ENCODE data around the gene LTBP3.

LTBP3 gene

DNA sequence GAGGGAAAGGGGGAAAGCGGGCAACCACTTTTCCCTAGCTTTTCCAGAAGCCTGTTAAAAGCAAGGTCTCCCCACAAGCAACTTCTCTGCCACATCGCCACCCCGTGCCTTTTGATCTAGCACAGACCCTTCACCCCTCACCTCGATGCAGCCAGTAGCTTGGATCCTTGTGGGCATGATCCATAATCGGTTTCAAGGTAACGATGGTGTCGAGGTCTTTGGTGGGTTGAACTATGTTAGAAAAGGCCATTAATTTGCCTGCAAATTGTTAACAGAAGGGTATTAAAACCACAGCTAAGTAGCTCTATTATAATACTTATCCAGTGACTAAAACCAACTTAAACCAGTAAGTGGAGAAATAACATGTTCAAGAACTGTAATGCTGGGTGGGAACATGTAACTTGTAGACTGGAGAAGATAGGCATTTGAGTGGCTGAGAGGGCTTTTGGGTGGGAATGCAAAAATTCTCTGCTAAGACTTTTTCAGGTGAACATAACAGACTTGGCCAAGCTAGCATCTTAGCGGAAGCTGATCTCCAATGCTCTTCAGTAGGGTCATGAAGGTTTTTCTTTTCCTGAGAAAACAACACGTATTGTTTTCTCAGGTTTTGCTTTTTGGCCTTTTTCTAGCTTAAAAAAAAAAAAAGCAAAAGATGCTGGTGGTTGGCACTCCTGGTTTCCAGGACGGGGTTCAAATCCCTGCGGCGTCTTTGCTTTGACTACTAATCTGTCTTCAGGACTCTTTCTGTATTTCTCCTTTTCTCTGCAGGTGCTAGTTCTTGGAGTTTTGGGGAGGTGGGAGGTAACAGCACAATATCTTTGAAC lies 52.5 kb downstream of the LTBP3 start:
- peak; percentile 72 for DNase-seq

DNA sequence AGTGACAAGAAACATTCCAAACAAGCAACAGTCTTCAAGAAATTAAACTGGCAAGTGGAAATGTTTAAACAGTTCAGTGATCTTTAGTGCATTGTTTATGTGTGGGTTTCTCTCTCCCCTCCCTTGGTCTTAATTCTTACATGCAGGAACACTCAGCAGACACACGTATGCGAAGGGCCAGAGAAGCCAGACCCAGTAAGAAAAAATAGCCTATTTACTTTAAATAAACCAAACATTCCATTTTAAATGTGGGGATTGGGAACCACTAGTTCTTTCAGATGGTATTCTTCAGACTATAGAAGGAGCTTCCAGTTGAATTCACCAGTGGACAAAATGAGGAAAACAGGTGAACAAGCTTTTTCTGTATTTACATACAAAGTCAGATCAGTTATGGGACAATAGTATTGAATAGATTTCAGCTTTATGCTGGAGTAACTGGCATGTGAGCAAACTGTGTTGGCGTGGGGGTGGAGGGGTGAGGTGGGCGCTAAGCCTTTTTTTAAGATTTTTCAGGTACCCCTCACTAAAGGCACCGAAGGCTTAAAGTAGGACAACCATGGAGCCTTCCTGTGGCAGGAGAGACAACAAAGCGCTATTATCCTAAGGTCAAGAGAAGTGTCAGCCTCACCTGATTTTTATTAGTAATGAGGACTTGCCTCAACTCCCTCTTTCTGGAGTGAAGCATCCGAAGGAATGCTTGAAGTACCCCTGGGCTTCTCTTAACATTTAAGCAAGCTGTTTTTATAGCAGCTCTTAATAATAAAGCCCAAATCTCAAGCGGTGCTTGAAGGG lies 53.3 kb downstream of the LTBP3 start:
- DNase-seq: no peak

DNA sequence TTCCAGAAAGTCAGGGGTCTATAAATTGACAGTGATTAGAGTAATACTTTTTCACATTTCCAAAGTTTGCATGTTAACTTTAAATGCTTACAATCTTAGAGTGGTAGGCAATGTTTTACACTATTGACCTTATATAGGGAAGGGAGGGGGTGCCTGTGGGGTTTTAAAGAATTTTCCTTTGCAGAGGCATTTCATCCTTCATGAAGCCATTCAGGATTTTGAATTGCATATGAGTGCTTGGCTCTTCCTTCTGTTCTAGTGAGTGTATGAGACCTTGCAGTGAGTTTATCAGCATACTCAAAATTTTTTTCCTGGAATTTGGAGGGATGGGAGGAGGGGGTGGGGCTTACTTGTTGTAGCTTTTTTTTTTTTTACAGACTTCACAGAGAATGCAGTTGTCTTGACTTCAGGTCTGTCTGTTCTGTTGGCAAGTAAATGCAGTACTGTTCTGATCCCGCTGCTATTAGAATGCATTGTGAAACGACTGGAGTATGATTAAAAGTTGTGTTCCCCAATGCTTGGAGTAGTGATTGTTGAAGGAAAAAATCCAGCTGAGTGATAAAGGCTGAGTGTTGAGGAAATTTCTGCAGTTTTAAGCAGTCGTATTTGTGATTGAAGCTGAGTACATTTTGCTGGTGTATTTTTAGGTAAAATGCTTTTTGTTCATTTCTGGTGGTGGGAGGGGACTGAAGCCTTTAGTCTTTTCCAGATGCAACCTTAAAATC lies 54.0 kb downstream of the LTBP3 start:
- no peak for DNase-seq

DNA sequence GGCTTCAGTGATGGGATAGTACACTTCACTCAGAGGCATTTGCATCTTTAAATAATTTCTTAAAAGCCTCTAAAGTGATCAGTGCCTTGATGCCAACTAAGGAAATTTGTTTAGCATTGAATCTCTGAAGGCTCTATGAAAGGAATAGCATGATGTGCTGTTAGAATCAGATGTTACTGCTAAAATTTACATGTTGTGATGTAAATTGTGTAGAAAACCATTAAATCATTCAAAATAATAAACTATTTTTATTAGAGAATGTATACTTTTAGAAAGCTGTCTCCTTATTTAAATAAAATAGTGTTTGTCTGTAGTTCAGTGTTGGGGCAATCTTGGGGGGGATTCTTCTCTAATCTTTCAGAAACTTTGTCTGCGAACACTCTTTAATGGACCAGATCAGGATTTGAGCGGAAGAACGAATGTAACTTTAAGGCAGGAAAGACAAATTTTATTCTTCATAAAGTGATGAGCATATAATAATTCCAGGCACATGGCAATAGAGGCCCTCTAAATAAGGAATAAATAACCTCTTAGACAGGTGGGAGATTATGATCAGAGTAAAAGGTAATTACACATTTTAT lies 54.7 kb downstream of the LTBP3 start:
- DNase-seq: no peak

DNA sequence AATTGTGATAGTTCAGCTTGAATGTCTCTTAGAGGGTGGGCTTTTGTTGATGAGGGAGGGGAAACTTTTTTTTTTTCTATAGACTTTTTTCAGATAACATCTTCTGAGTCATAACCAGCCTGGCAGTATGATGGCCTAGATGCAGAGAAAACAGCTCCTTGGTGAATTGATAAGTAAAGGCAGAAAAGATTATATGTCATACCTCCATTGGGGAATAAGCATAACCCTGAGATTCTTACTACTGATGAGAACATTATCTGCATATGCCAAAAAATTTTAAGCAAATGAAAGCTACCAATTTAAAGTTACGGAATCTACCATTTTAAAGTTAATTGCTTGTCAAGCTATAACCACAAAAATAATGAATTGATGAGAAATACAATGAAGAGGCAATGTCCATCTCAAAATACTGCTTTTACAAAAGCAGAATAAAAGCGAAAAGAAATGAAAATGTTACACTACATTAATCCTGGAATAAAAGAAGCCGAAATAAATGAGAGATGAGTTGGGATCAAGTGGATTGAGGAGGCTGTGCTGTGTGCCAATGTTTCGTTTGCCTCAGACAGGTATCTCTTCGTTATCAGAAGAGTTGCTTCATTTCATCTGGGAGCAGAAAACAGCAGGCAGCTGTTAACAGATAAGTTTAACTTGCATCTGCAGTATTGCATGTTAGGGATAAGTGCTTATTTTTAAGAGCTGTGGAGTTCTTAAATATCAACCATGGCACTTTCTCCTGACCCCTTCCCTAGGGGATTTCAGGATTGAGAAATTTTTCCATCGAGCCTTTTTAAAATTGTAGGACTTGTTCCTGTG lies 55.4 kb downstream of the LTBP3 start:
- DNase-seq: peak; percentile 61

DNA sequence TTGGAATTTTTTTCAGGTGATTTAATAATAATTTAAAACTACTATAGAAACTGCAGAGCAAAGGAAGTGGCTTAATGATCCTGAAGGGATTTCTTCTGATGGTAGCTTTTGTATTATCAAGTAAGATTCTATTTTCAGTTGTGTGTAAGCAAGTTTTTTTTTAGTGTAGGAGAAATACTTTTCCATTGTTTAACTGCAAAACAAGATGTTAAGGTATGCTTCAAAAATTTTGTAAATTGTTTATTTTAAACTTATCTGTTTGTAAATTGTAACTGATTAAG lies 55.9 kb downstream of the LTBP3 start:
- no peak for DNase-seq

DNA sequence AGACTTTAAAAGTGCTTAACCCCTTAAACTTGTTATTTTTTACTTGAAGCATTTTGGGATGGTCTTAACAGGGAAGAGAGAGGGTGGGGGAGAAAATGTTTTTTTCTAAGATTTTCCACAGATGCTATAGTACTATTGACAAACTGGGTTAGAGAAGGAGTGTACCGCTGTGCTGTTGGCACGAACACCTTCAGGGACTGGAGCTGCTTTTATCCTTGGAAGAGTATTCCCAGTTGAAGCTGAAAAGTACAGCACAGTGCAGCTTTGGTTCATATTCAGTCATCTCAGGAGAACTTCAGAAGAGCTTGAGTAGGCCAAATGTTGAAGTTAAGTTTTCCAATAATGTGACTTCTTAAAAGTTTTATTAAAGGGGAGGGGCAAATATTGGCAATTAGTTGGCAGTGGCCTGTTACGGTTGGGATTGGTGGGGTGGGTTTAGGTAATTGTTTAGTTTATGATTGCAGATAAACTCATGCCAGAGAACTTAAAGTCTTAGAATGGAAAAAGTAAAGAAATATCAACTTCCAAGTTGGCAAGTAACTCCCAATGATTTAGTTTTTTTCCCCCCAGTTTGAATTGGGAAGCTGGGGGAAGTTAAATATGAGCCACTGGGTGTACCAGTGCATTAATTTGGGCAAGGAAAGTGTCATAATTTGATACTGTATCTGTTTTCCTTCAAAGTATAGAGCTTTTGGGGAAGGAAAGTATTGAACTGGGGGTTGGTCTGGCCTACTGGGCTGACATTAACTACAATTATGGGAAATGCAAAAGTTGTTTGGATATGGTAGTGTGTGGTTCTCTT lies 56.5 kb downstream of the LTBP3 start:
- DNase-seq: peak; percentile 58

DNA sequence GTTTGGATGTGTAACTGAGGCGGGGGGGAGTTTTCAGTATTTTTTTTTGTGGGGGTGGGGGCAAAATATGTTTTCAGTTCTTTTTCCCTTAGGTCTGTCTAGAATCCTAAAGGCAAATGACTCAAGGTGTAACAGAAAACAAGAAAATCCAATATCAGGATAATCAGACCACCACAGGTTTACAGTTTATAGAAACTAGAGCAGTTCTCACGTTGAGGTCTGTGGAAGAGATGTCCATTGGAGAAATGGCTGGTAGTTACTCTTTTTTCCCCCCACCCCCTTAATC lies 57.0 kb downstream of the LTBP3 start:
- no peak for DNase-seq

DNA sequence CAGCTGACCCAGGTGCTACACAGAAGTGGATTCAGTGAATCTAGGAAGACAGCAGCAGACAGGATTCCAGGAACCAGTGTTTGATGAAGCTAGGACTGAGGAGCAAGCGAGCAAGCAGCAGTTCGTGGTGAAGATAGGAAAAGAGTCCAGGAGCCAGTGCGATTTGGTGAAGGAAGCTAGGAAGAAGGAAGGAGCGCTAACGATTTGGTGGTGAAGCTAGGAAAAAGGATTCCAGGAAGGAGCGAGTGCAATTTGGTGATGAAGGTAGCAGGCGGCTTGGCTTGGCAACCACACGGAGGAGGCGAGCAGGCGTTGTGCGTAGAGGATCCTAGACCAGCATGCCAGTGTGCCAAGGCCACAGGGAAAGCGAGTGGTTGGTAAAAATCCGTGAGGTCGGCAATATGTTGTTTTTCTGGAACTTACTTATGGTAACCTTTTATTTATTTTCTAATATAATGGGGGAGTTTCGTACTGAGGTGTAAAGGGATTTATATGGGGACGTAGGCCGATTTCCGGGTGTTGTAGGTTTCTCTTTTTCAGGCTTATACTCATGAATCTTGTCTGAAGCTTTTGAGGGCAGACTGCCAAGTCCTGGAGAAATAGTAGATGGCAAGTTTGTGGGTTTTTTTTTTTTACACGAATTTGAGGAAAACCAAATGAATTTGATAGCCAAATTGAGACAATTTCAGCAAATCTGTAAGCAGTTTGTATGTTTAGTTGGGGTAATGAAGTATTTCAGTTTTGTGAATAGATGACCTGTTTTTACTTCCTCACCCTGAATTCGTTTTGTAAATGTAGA lies 57.6 kb downstream of the LTBP3 start:
- DNase-seq: peak; percentile 77

DNA sequence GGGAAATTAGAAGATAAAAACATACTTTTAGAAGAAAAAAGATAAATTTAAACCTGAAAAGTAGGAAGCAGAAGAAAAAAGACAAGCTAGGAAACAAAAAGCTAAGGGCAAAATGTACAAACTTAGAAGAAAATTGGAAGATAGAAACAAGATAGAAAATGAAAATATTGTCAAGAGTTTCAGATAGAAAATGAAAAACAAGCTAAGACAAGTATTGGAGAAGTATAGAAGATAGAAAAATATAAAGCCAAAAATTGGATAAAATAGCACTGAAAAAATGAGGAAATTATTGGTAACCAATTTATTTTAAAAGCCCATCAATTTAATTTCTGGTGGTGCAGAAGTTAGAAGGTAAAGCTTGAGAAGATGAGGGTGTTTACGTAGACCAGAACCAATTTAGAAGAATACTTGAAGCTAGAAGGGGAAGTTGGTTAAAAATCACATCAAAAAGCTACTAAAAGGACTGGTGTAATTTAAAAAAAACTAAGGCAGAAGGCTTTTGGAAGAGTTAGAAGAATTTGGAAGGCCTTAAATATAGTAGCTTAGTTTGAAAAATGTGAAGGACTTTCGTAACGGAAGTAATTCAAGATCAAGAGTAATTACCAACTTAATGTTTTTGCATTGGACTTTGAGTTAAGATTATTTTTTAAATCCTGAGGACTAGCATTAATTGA lies 58.3 kb downstream of the LTBP3 start:
- no peak for DNase-seq

DNA sequence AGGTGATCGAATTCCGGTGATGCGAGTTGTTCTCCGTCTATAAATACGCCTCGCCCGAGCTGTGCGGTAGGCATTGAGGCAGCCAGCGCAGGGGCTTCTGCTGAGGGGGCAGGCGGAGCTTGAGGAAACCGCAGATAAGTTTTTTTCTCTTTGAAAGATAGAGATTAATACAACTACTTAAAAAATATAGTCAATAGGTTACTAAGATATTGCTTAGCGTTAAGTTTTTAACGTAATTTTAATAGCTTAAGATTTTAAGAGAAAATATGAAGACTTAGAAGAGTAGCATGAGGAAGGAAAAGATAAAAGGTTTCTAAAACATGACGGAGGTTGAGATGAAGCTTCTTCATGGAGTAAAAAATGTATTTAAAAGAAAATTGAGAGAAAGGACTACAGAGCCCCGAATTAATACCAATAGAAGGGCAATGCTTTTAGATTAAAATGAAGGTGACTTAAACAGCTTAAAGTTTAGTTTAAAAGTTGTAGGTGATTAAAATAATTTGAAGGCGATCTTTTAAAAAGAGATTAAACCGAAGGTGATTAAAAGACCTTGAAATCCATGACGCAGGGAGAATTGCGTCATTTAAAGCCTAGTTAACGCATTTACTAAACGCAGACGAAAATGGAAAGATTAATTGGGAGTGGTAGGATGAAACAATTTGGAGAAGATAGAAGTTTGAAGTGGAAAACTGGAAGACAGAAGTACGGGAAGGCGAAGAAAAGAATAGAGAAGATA lies 59.0 kb downstream of the LTBP3 start, which contains the start of gene MALAT1:
Gene MALAT1, plus strand, starts transcription at position 69 of the 736 bp plus-strand sequence.
- peak; percentile 98 for DNase-seq

DNA sequence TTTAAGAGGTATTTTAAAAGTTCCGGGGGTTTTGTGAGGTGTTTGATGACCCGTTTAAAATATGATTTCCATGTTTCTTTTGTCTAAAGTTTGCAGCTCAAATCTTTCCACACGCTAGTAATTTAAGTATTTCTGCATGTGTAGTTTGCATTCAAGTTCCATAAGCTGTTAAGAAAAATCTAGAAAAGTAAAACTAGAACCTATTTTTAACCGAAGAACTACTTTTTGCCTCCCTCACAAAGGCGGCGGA lies 59.5 kb downstream of the LTBP3 start:
- DNase-seq: no peak

DNA sequence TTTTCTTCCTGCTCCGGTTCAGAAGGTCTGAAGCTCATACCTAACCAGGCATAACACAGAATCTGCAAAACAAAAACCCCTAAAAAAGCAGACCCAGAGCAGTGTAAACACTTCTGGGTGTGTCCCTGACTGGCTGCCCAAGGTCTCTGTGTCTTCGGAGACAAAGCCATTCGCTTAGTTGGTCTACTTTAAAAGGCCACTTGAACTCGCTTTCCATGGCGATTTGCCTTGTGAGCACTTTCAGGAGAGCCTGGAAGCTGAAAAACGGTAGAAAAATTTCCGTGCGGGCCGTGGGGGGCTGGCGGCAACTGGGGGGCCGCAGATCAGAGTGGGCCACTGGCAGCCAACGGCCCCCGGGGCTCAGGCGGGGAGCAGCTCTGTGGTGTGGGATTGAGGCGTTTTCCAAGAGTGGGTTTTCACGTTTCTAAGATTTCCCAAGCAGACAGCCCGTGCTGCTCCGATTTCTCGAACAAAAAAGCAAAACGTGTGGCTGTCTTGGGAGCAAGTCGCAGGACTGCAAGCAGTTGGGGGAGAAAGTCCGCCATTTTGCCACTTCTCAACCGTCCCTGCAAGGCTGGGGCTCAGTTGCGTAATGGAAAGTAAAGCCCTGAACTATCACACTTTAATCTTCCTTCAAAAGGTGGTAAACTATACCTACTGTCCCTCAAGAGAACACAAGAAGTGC lies 60.0 kb downstream of the LTBP3 start:
- DNase-seq: peak; percentile 86

DNA sequence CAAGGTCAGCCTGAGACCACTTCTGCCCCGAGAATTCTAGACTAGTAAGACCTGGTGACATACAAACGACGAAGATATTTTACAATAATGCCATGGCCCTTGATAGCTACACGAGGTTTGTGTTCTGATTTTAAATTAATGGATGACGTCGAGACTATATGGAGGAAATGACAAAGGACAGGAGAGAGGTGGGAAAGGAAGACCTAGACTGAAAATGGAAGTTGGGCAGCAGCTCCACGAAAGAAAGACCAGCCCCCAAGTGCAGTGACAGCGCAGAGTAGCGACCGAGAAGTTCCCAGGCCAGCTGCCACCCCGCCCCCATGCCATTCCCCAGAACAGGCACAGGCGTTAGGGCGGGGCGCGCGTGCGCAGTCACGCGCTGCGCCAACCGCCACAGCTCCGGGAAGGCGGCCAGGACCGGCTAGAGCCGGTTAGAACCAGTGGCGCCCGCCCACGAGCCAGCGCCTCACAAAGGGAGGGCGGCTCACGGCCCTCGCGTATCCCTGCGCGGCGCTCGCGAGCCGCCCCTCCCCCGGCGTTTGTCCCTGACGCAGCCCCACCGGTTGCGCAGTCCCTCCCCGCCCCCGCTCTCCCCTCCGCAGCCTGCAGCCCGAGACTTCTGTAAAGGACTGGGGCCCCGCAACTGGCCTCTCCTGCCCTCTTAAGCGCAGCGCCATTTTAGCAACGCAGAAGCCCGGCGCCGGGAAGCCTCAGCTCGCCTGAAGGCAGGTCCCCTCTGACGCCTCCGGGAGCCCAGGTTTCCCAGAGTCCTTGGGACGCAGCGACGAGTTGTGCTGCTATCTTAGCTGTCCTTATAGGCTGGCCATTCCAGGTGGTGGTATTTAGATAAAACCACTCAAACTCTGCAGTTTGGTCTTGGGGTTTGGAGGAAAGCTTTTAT lies 60.8 kb downstream of the LTBP3 start:
- DNase-seq: peak; percentile 100

DNA sequence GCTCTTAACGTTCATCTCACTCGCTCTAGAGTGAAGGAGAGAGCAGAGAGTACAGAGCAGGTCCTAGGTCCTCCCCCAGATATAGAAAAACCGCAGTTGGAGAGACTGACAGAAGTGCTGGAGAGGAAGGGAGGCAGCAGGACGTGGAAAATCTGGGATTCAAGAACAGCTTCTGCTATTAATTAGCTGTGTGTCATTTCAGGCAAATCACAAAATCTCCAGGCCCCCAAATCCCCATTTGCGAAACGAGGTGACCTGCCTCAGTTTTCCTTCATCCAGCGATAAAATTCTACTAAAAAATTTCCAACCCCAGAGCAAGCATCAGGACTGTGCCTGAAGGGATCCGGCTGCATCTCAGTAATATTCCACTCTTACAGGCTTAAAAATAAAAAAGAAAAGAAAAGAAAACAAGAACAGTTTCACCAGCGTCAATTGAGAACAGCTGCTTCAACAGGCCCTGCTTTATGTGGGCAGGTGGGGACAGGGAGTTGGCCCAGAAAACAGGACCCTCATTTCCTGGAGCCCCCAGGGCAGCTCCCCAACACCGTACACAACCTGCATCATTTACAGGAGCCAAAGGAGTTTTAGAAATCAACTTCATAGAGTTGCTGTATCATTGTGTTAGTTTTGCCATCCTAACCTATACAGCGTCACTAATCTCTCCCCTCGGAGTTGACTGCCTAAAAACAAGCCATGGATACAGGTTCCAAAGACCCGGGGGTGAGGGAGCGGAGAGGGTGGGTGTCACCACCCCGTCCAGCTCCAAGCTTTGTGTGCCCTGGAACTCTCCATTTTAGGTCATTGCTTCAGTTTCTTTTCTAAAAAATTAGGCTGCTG lies 61.6 kb downstream of the LTBP3 start:
- no peak for DNase-seq

DNA sequence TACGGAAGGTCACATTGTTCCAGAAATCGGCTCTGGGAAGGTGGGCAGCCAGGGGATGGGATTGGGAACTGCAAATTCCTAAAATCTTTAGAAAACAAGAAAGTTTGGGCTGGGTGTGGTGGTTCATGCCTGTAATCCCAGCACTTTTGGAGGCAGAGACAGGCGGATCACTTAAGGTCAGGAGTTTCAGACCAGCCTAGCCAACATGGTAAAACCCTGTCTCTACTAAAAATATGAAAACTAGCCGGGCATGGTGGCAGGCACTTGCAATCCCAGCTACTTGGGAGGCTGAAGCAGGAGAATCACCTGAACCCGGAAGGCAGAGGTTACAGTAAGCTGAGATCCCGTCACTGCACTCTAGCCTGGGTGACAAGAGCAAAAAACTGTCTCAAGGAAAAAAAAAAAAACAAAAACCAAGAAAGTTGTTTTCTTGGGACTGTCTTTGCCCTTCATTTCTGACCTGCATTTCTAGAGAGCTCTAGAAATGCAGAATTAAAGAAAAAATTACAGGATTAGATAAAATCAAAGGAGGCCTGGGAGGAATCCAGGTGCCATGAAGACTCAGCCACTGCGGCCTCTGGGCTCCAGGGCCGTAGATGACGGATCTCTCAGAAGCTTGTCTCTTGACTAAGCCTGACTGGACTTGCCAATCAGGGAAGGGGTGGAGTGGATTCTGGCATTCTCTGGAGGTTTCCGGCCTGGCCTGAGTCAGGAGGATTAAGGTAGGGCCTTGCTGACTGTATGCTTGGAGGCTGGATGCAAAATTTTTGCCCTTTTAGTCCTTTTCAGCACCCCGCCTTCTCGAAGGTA lies 64.6 kb downstream of the LTBP3 start:
- no peak for DNase-seq
